ENCODE measurements around the gene PIM2.

DNA sequence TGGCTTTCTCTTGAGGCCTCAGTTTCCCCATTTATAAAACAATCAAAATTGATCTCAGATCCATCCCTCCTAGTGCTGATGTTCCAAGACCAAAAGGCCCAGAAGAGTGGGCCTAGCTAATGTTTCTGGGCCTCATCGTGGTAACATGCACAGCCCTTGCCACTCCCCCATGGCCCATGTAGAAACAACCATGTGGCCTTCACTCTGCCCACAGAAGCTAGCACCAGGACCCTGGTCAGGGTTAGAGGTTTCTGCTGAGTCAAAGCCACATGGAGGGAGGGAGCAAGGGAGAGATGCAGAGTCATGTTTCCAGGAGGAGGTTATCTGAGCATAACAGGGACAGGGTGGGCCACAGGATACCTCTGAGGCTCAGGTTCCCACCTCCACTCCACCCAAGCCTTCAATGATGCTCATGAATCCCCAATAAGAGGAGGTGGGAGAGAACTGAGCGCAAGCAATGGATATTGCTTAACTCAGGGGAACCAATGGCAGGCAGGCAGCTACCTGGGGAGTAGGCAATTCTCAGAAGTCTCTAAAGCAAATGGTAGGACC is 21.7 kb upstream of the PIM2 start:
- TF ChIP-seq CTCF (IDR thresholded peaks at IDR 0.05) (no peak), POLR2A (IDR thresholded peaks at IDR 0.05) (no peak)
